SIG-M5 treated with dmso at 0.1 percent for 504 hours (cell line): ENCODE measurements around the gene EYA2.

ENCODE experiments used
- DNase-seq: peaks from one replicate; lab custom pipeline; 2025; ENCODE audit not compliant: unreplicated experiment; lab: John Stamatoyannopoulos, UW

Gene EYA2

DNA sequence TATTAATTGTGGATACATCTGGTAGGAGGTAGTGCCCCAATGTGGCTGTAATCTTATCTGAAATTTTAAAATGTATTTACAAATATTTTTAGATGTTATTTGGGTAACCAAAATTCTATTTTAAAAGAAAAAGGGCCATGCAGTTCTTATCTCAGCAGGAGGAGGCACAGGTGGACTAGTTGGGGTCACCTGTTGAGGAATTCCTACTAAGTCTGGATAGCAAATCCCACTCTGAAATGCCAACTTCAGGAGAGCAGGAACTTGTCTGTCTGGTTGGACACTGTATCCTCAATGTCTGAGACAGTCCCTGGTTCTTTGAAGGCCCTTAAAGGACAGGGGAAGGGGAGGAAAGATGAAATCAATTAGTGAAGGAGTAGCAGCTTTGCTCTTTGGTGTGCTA lies 82.6 kb downstream of the EYA2 start:
- DNase-seq, result no peak

DNA sequence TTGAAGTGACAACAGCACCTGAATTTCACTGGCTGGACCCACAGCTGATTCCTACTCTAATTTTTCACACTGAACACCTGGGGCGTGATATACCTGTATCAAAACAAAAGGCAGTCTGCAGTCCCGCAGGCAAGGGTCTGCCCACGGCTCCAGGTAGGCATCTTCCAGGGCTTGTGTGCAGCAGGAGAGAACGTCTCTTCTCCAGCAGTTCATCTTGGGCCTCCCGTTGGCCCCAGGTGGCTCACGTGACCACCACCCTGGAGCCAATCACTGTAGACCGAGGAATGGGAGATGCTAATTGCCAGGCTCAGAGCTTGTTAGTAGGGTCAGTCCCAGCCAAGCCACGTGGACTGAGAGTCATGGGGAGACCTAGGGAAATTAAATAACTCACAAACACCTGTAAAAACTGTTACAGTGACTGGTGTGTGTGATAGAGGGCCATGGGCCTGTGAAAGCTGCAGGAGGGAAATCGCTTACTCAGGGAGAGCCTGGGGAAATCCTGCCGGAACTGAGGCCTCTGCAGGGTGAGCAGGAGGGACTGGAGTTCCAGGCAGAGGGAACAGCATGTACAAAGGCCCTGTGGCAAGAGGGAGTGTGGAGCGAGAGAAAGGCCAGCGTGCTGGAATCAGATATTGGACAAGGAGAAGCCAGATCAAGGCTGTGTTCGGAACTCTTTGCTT lies 83.4 kb downstream of the EYA2 start:
- DNase-seq, result no peak

DNA sequence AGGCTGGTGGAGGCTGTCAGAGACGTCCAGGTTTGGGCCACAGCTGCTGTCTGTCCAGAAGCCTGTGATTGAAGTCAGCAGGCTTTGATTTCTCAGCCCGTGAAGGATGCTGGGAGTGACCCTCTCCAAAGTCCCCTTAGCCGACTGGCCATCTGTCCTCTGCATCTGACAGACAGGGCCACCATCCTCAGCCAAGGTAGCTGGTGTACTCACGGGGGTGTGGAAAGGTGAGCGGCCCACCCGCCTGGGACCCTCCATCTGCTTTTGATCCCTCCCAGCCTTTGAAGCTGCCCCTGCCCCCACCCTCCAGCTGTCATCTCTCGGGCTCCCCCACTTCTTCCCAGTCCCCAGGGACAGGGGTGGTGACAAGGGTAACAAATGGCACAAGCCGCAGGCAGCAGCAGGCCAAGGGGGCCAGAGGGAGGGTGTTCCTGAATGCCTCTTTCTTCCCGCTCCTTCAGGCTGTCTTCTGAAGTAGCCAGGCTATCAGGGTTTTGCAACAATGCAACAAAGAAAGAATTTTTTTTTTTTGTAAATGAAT lies 84.4 kb downstream of the EYA2 start:
- no peak for DNase-seq

DNA sequence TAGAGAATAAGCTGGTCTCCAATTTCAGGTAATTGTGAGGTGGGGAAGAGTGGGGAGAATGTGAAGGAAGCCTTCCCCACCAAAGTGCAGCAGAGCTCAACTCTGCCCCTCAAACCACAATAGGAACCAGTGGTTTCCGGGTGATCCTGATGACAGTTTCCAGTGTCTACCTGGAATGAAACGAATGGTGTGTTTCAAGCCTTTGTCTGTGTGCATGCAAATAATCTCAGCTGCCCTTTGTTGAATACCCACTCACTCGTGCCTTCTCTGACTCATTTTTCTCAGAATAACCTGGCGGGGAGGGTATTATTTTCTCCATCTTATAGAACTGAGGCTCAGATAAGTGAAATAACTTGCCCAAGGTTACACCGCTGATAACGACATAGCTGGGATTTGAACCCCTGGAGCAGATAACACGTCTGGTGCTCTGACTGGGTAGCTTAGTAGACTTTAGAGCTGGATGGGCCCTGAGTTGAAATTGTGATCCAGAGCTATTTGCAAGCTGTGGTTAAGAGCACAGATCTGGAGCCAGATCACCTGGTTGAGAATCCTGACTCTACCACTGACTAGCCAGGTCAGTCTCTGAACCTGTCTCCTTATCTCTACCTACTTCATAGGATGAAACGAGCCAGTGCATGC lies 85.1 kb downstream of the EYA2 start:
- DNase-seq, result no peak

DNA sequence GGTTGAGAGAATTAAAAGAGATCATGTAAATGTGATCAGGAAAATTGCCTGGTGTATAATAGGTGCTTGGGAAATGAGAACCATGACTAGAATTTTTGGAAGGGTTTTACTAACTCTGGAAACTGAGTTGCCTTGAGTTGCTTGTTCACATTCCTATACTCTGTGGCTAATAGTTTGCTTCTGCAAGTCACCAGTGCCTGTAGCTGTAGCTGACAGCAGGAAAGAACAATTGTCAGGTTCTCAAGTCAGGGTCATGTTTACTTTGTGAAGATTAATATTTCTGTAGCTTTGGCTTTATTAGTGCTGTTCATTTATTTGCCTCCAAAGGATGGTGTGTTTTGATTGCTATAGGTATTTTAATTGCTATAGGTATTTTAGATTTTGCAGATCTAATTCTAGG lies 86.5 kb downstream of the EYA2 start:
- DNase-seq, result peak; percentile 13

DNA sequence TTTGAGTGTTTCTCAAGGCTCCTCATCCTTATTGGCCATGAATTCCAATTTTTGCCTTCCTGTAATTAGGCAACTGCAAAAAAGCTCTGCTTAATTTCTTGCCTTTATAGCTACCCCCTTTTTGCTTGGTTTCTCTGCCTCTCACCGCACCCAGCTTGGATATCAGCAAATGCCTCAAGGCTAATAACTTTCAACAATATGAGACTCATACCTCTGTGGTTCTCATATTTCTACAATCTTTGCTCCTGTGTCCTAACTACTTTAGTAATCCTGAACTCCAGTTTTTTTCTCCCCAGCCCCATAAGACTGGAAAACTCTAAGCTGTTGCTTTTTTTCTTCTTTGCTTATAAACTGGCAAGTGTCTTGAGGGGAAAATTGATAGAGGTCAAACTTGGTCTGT lies 88.8 kb downstream of the EYA2 start:
- no peak for DNase-seq

DNA sequence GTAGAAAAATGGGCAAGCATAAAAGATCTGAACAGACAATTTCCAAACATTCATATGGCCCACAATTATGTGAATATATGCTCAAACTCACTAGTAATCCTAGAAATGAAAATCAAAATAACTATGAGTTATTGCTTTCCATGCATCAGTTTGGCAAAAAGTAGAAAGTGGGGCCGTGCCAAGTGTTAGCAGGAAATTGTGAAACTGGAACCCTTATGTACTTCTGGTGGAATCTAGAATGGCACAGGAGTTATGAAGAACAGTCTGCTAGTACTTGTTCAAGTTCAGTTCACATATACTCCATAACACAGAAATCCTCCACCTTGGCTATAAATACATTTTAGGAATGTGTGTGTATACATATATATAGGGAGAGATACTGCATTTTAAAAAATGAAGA lies 89.8 kb downstream of the EYA2 start:
- no peak for DNase-seq

DNA sequence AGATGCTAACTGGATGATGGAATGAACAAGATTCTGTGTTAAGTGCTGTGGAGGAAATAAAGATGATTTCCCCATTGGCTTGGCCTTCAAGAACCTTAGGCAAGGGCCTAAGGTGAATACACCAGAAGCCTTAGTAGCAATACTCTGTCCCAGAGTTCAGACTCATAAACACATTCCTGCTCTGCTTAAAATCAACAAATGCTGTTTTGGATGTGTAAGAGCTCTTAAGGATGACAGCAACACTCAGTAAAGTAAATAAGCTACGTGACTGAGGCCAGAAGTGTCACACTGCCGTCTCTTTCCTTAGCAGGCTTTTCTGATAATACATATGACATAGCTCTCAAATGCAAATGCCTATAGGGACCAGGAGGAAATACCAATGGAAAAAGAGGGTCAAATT lies 90.6 kb downstream of the EYA2 start:
- no peak for DNase-seq

DNA sequence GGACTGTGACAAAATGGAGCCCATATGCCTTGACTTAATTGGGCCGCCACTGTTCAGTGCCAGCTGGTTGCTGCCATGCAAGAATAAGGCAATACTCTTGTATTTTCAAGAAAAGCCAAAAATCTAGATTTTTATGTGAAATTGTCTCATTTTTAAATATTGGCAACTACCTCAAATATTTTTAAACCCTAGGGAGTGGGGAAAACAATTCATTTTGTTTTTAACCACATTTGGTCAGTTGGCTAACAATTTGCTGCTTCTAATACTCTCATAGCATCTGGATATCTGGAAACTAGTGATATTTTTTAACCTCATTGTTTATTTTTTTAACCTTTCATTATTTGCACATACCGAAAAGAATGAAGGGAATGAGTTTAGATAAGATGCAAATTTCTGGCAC lies 91.0 kb downstream of the EYA2 start:
- no peak for DNase-seq

DNA sequence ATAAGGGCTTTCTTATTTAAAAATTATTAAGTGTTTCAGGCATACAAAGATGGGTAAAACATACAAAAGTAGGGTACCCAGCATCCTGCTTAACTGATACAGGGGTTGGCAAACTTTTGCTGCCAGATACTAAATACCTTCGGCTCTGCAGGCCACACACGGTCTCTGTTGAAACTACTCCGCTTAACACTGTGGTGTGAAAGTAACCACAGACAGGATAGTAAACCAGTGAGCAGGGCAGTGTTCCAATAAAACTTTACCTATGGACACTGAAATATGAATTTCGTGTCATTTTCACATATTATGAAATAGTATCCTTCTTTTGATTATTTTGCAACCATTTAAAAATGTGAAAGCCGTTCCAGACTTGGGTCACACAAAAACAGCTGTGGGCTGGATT lies 92.4 kb downstream of the EYA2 start:
- no peak for DNase-seq

DNA sequence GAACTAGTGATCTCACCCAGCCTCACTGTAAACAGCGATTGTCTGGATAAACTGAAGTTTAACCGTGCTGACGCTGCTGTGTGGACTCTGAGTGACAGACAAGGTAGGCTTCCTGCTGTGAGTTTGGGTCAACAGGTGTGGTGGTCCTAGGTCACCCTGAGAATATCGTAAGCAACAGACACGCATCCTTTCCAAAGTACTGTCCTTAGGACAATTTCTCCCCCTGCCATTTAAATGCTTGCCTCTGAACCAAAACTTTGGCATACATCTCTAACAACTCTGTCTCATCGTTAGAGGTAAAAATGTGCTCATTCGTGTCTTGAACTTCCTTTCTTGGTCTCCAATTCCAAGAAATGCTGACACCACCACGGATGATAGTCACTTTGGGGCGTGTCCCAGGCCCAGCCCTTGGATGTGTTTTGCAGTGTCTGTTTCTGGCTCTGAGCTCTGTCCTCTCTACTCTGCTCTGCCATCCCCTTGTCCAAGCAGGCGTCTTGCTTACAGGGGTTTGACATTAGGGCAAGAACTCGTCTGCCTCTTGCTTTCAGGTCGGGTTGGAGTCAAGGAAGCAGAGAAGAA lies 95.5 kb downstream of the EYA2 start:
- DNase-seq, result no peak

DNA sequence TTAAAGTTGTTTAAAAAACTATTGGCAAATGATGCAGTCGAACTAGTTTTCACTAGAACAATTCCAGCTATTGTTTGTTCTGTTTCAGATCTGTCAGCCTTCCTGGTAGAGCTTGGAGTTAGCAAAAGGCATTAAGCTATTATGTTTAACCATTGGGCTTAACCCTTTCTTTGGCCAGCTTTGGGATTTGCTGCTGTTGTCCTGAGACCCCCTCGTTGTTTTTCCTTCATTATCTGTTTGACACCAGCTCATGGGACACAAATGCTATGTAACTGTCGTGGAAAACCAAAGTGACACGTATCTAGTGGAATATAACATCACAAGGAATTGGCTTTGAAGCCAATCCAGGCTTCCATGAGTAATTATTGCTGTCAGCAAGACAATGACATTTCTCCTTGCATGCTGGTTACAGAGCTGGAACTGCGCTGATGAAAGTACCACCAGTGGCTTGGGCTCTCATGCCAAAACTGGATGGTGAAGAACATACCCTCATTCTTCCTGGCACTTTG lies 96.0 kb downstream of the EYA2 start:
- DNase-seq, result peak; percentile 50

DNA sequence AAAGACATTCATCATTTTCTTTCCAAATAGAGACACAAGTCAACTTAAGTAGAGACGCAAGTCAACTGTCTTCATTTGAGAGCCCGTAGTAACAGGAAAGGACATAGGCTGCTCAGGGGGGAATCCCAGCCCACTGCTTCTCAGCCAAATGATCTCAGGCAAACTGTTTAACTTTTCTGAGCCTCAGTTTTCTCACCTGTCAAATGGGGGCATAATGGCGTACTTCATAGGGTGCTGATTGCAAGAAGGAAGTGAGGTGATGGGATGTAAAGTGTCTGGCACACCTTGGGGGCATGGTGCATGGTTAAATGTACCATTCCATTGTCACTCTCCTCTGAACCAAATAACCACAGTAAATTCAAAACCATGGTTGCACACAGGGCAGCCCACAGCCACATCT lies 96.5 kb downstream of the EYA2 start:
- DNase-seq, result no peak

DNA sequence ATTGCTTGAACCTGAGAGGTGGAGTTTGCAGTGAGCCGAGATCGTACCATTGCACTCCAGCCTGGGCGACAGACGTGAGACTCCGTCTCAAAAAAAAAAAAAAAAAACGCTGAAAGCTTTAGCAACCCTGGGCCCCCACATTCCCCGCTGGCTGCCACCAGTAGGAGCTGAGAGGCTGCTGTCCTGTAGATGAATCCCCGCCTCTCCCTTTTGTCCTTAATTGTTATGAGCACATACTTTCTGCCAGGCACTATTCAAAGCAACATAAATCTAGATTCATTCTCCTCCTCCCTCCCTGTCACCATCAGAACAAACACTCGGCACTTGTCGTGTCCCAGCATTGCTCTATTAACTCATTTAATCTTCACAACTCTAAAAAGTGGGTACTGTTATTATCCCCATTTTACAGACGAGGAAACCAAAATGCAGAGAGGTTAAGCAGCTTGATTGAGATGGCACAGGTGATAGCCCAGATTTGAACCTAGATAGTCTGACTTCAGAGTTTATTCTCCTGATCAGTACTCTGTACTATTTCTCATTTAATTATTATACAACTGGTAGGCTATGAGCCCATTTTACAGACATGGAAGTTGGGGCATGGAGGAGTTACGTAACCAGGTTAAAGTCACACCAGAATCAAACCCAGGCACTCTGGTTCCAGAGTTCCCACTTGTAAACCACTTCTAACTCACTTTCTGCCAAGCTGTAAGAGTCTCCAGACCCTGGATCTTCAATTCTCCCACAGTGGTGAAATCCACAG lies 97.4 kb downstream of the EYA2 start:
- DNase-seq, result no peak

DNA sequence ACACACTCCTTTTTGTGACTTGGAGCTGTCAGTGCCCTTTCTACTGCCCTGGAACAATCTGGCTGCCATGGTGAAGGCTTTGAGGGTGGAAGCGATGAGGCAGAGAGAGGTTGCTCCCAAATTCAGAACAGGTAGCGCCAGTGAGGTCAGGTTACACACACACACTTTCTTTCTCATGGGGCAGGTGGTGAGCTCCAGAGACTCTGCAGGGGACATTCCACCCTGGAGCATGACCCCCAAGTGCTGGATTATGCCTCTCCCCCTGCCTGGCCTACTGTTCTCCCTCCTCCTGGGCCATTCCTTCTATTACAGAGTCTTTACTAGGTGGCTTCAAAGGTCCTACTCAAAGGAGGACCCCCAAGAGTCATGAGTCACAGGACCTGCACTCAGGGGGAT lies 98.0 kb downstream of the EYA2 start:
- DNase-seq, result no peak

DNA sequence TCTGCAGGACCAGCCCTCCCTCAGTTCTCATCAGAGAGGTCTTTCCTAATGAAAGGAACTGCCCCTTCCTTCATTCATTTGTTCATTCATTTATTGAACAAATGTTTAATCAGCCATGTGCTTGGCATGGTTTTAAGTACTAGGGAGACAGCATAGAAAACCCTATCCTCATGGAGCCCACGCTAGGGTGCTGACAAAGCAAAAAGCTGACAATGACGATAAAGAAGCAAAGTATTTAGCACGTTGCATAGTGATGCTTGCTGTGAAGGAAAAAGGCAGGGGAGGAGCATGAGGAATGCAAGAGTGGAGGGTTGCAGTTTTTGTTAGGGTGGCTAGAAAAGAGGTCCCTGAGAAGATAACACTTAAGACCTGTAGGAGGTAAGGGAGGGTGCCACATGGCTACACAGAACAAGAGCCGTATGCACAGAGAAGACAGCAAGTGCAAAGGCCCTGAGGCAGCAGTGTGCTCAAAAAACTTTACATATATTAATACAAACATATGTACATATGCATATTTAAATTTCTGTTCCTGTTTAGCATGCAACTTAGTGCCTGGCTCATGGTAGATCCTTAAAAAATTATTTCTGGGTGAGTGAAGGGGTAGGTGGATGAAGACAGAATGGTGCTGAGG lies 98.9 kb downstream of the EYA2 start:
- no peak for DNase-seq

DNA sequence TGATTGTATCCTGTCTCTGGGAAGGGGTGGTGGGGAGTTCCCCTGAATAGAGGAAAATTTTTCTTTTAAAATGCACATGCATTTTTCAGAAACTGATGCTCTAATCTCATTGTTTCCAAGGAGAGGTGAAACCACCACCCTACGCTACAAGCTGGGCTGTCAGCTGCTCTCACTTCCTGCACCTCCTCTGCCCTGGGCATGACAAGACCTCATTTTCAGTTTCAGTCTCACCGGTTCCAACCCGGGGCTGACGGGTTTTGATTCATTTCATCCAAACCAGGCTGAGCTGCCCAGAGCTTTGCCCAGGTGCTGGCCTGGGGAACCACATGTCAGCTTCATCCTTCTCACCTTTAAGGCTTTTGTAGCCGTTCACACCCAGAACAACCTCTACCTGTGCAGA lies 99.7 kb downstream of the EYA2 start:
- no peak for DNase-seq

DNA sequence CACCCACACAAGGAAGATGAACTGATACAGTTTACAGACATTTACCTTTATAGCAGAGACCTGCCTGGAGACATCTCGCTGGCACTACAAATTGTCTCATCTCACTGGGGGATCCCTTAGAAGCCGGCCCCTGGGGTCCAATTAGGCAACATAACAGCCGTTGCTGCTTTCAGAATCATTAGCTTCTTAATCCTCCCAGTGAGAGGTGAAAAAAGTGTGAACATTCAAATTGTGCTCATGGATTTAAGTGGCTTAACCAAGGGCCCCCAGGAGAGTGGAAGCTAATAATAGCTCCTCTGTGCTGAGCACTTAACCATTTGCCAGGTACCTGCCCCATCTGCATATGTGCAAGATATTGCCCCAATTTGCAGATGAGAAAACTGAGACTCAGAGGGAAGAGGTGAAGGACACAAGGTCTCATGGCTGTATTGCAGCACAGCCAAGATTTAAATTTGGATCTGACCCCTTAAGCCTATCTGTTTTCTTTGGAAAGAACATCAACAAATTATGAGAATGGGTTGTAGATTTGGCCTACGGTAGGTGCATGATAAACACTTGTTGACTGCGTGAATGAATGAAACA lies 101.0 kb downstream of the EYA2 start:
- no peak for DNase-seq

DNA sequence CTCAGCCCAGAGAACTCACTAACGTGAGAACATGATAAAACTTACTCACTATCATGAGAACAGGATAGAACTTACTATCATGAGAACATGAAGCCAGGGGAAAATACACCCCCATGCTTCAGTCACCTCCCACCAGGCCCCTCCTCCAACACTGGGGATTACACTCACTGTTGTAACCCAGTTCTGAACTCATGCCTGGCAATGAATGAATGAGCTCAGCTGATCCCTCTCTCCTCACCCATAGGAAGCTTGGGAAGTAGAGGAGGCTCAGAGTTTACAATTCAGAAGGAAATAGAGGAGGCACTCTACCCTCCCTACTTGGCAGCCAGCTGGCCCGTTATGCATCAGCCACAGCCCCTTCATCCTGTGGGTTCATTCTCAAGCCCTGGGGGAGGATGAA lies 102.5 kb downstream of the EYA2 start:
- no peak for DNase-seq

DNA sequence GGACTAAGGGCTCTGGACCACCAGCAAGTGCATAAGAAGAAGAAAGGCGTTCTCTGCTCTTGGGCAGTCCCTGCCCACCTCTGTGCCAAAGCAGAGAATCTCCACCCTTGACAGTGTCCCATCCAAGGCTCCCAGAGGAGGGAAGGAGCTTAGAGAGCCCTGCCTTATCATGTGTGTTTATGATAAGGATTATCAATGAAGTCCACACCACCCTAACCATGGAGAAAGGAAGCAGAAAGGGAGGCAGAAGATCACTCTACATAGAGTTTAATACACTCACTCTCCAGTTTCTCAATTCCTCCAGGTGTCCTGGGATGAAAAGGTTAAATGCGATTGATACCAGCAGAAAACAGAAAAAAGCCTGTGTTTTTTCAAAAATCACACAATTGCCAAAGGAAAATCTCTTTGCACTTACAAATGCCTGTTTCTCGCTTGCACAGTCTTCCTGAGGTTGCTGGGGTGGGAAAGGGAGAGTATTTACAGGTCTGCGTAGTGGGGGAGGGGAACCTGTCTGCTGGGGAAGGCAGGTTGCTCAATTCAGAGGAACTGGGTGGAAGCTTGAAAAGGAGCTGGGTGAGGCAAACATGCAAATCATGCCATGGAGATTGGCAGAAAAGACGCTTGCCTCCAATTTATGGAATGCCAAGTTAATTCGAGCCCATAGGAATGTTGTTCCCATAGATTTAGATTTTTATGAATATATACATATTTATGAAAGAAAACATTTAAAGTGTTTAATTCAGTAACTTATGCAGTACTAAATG lies 104.0 kb downstream of the EYA2 start:
- DNase-seq, result no peak
